ENCODE measurements around the gene ACOT7.

DNA sequence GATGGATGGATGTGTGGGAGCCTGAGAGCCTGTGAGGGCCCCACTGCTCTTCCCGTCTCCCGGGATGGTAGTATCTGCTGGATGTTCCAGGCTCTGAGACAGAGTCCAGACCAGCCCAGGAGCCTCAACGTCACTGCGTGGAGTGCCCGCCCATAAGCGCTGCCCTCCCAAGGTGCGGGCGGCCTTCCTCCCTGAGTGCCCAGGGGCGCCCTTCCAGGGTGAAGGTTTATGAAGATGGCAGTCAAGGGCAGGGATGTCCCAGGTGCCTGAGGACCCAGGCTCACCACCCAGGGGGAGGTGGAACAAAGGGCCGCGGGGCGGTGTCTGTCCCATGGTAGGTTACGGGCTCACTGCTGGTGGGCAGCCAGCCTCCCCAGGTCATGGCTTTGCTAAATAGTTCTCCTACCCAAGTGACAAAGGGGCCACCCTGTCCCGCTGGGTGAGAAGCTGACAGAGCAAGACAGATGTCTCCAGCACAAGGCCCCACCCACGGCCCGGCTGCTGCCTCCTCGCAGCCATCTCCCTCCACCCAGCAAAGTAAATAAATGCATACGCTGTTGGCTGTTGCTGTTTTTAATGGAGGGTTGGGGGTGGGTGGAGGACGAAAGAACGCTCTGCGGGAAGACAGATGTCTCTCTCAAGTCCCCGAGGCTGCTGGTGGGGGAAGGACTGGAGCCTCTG, 123.7 kb downstream of the ACOT7 start:
- TF ChIP-seq, protein P1, sequence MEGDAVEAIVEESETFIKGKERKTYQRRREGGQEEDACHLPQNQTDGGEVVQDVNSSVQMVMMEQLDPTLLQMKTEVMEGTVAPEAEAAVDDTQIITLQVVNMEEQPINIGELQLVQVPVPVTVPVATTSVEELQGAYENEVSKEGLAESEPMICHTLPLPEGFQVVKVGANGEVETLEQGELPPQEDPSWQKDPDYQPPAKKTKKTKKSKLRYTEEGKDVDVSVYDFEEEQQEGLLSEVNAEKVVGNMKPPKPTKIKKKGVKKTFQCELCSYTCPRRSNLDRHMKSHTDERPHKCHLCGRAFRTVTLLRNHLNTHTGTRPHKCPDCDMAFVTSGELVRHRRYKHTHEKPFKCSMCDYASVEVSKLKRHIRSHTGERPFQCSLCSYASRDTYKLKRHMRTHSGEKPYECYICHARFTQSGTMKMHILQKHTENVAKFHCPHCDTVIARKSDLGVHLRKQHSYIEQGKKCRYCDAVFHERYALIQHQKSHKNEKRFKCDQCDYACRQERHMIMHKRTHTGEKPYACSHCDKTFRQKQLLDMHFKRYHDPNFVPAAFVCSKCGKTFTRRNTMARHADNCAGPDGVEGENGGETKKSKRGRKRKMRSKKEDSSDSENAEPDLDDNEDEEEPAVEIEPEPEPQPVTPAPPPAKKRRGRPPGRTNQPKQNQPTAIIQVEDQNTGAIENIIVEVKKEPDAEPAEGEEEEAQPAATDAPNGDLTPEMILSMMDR (IDR thresholded peaks at IDR 0.05) = no peak
- TF ChIP-seq EP300 (IDR thresholded peaks at IDR 0.05) (no peak), POLR2AphosphoS5 (IDR thresholded peaks at IDR 0.05) (no peak)

Data from esophagus muscularis mucosa (tissue), 4 donors.